B cell (primary cell): ENCODE results near the gene WDFY2. TPM values are rescaled to one million over a fixed set of nuclear protein-coding genes. Genes with fewer than 3 reads are reported as not detected.

Experiments
- ATAC-seq: fragments of 200-7000 bp; cut with Tn5 transposase; one replicate; pipeline ENCODE4 v1.10.0; 2021; ENCODE audit warnings: low read depth, mild to moderate bottlenecking, moderate number of reproducible peaks, moderate library complexity
- CTCF ChIA-PET: fragments of 350-600 bp; sonication (Branson Sonifier 250); formaldehyde crosslinking; loops from one replicate; lab custom pipeline; 2021; ENCODE audit warnings: antibody characterized with exemption, inconsistent platforms; lab: Charles Lee
- POLR2A ChIA-PET: fragments of 350-600 bp; sonication (Branson Sonifier 250); formaldehyde crosslinking; loops from one replicate; lab custom pipeline; 2021; ENCODE audit warnings: antibody characterized with exemption; lab: Charles Lee
- DNase-seq: peaks from one replicate; pipeline ENCODE4 v3.0.0; 2013
- H2AFZ ChIP-seq: 2 replicates; pipeline ENCODE4 v1.6.1; 2012; ENCODE audit warnings: mild to moderate bottlenecking, low read depth, low read length; ENCODE audit not compliant: insufficient read depth, poor library complexity, severe bottlenecking
- H3K27ac ChIP-seq, 2 donors: 1 replicate in 1 of 2; 2 replicates in 1 of 2; pipeline ENCODE4 v1.5.1; 2012 to 2013; ENCODE audit warnings: low read length in 2 of 2, mild to moderate bottlenecking in 2 of 2, moderate library complexity in 1 of 2
- H3K27me3 ChIP-seq, 4 experiments: fragments of 200-600 bp in 1 of 4; sonication (generic) in 1 of 4; replicated peaks in 1 of 4; 1 replicate in 2 of 4; 2 replicates in 2 of 4; pipeline versions ENCODE4 v1.6.1 to v1.7.0; 2013 to 2016; ENCODE audit warnings: low read length in 3 of 4, mild to moderate bottlenecking in 2 of 4, mixed read lengths in 1 of 4, moderate library complexity in 1 of 4; ENCODE audit not compliant: insufficient read depth in 4 of 4, control insufficient read depth in 3 of 4; ENCODE audit errors: control extremely low read depth in 1 of 4
- H3K36me3 ChIP-seq, 2 experiments: replicated peaks in 1 of 2; 1 replicate in 1 of 2; 2 replicates in 1 of 2; pipeline versions ENCODE4 v1.6.1 to v1.7.1; 2013; ENCODE audit warnings: low read length in 1 of 2; ENCODE audit not compliant: insufficient read depth in 2 of 2, control insufficient read depth in 1 of 2; ENCODE audit errors: control extremely low read depth in 1 of 2, extremely low read depth in 1 of 2
- H3K4me1 ChIP-seq, 2 donors: fragments of 200-600 bp in 1 of 2; sonication (generic) in 1 of 2; 1 replicate in 1 of 2; 2 replicates in 1 of 2; pipeline versions ENCODE4 v1.5.1 to v1.6.1; 2013 to 2017; ENCODE audit warnings: low read length in 2 of 2; ENCODE audit not compliant: control insufficient read depth in 2 of 2, insufficient read depth in 2 of 2
- H3K4me2 ChIP-seq: replicated peaks from 2 replicates; pipeline ENCODE3; 2012; ENCODE audit warnings: mild to moderate bottlenecking, low read depth, low read length; ENCODE audit not compliant: poor library complexity, severe bottlenecking
- H3K4me3 ChIP-seq, 5 experiments: fragments of 200-600 bp in 1 of 5; sonication (generic) in 1 of 5; 1 replicate in 3 of 5; 2 replicates in 2 of 5; pipeline versions ENCODE4 v1.5.1 to v1.7.0; 2011 to 2016; ENCODE audit warnings: low read length in 4 of 5, mild to moderate bottlenecking in 4 of 5, low read depth in 2 of 5, control low read depth in 1 of 5, moderate library complexity in 1 of 5; ENCODE audit not compliant: insufficient read depth in 1 of 5; ENCODE audit errors: control extremely low read depth in 1 of 5, extremely low read depth in 1 of 5
- H3K79me2 ChIP-seq: fragments of 200-600 bp; sonication (generic); one replicate; pipeline ENCODE4 v1.6.0; 2016; ENCODE audit warnings: low read length; ENCODE audit not compliant: control insufficient read depth, insufficient read depth
- H3K9ac ChIP-seq: fragments of 200-600 bp; sonication (generic); 2 replicates; pipeline ENCODE4 v1.6.1; 2017; ENCODE audit warnings: mild to moderate bottlenecking, low read length, moderate library complexity
- H3K9me3 ChIP-seq, 3 donors: one replicate each; pipeline versions ENCODE4 v1.6.1 to v1.7.1; 2013; ENCODE audit warnings: low read length in 2 of 3; ENCODE audit not compliant: control insufficient read depth in 2 of 3, insufficient read depth in 1 of 3; ENCODE audit errors: control extremely low read depth in 1 of 3
- H4K20me1 ChIP-seq: 2 replicates; pipeline ENCODE4 v1.6.0; 2012; ENCODE audit warnings: mild to moderate bottlenecking, low read length; ENCODE audit not compliant: insufficient read depth, control insufficient read depth, poor library complexity, severe bottlenecking
- H3K27ac Mint-ChIP-seq: one replicate; pipeline ENCODE4 v1.8.0; 2021; ENCODE audit warnings: mixed read lengths
- H3K27me3 Mint-ChIP-seq: one replicate; pipeline ENCODE4 v1.8.0; 2021; ENCODE audit warnings: mixed read lengths
- H3K4me1 Mint-ChIP-seq: one replicate; pipeline ENCODE4 v1.8.0; 2021; ENCODE audit warnings: mixed read lengths
- H3K4me3 Mint-ChIP-seq: one replicate; pipeline ENCODE4 v1.8.0; 2021; ENCODE audit warnings: mixed read lengths
- H3K9me3 Mint-ChIP-seq: one replicate; pipeline ENCODE4 v1.8.0; 2022; ENCODE audit warnings: mixed read lengths; ENCODE audit not compliant: insufficient read depth
- EZH2 ChIP-seq: IDR thresholded peaks from 2 replicates; pipeline ENCODE4 v1.6.1; 2012; ENCODE audit warnings: borderline replicate concordance, low read depth, mild to moderate bottlenecking, moderate library complexity, low read length; ENCODE audit not compliant: insufficient read depth, poor library complexity, severe bottlenecking
- WGBS: methylation state at CpG from one replicate; pipeline ENCODE4 v1.1.5; 2013; ENCODE audit warnings: missing lambda C conversion rate; ENCODE audit not compliant: insufficient coverage; 5-methylcytosine and 5-hydroxymethylcytosine counted together
- intact Hi-C: fragments of 100-400 bp; cut with micrococcal nuclease; formaldehyde crosslinking; loops from one replicate; pipeline ENCODE4 v1.10.0; 2022
- polyA plus RNA-seq: library from polyadenylated mRNA; depleted of rRNA; stranded (reverse); fragments of >200 nt; gene quantifications from 2 replicates; pipeline ENCODE4 v1.2.3, GENCODE V29; 2012
- total RNA-seq, 2 donors: library from RNA; stranded (reverse); fragments of 120-200 nt in 1 of 2; gene quantifications; 1 replicate in 1 of 2; 2 replicates in 1 of 2; pipeline versions ENCODE4 v1.2.3 to v1.2.4, GENCODE V29; 2013 to 2022
- TF ChIP-seq, protein P1 (sequence below): fragments of 200-600 bp; IDR thresholded peaks from one replicate; pipeline ENCODE4 v1.8.0; 2022; ENCODE audit warnings: antibody characterized with exemption, mild to moderate bottlenecking

WDFY2 gene
- total and polyA plus RNA-seq, 2 donors (not counting 1 experiment from before 2014, with no cell fraction given) = 12.4 to 47.7 TPM

DNA sequence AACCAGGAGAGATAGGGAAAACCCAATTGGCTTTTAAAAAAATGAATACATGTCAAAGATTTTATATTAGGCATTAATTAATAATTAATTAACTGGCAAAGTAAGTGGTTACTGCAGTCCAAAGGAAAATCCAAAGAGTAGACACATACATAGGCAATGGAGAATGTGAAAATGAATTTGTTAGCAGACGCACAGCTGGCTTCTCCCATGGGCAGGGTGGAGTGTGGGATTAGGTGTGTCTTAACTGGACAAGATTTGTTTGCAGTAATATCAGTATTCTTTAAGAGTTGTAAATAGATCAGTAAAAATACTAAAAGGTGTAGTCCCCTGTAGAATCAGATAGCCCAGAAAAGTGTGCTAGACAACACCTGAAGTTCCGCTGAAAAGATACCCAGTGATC is 161.0 kb downstream of the WDFY2 start:
- no peak overlapping the region for H3K4me3 Mint-ChIP-seq
- Histone ChIP-seq H3K4me1 (no peaks in the 10 kb centered on the region), H4K20me1 (no peaks in the 10 kb centered on the region), H3K27me3 (no peaks in the 10 kb centered on the region), H3K9ac (no peak overlapping the region), H2AFZ (no peak overlapping the region), H3K4me3 (no peak overlapping the region), H3K4me2 (no peak overlapping the region), H3K79me2 (no peaks in the 10 kb centered on the region), H3K9me3 (peaks cover 10 to 19% (median 14%) of the 10 kb centered on the region in 3 donors), H3K27ac (no peak overlapping the region), H3K36me3 (peaks cover 11 to 43% of the 10 kb centered on the region in 2 experiments)
- H3K4me1 Mint-ChIP-seq = no peaks in the 10 kb centered on the region
- H3K27me3 Mint-ChIP-seq = no peaks in the 10 kb centered on the region
- ATAC-seq = no peak
- ChIA-PET POLR2A (no interaction called here), CTCF (no interaction called here)
- intact Hi-C loops = no loop called here
- H3K27ac Mint-ChIP-seq = no peak overlapping the region
- peaks cover 7% of the 10 kb centered on the region for H3K9me3 Mint-ChIP-seq
- WGBS = 100% methylated on average over 2 of the region's 2 CpGs
- TF ChIP-seq, protein P1, sequence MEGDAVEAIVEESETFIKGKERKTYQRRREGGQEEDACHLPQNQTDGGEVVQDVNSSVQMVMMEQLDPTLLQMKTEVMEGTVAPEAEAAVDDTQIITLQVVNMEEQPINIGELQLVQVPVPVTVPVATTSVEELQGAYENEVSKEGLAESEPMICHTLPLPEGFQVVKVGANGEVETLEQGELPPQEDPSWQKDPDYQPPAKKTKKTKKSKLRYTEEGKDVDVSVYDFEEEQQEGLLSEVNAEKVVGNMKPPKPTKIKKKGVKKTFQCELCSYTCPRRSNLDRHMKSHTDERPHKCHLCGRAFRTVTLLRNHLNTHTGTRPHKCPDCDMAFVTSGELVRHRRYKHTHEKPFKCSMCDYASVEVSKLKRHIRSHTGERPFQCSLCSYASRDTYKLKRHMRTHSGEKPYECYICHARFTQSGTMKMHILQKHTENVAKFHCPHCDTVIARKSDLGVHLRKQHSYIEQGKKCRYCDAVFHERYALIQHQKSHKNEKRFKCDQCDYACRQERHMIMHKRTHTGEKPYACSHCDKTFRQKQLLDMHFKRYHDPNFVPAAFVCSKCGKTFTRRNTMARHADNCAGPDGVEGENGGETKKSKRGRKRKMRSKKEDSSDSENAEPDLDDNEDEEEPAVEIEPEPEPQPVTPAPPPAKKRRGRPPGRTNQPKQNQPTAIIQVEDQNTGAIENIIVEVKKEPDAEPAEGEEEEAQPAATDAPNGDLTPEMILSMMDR = no peak
- TF ChIP-seq EZH2 = no peak
- no peak for DNase-seq

DNA sequence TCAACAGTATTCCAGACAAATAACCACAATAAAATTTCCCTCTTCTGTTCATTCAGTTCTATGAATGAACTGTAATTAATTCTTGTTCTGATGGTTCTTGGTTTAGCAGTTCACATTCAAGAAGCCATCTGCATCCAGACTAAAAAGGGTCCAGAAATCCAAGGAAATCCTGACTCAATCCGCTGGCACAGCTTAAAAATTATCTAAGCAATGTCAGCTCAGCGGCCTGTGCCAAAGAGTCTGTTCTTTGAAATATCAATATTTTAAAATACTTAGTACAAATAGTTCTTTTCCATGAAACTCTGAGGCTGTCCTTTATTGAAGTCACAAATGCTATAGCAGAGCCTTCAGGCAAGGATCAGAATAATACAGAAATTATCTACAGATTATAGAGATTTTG is 162.5 kb downstream of the WDFY2 start:
- intact Hi-C loops = no loop called here
- ChIA-PET CTCF (no interaction called here), POLR2A (no interaction called here)
- Mint-ChIP-seq H3K4me3 (no peak overlapping the region), H3K9me3 (peaks cover 7% of the 10 kb centered on the region), H3K27me3 (no peaks in the 10 kb centered on the region), H3K4me1 (no peaks in the 10 kb centered on the region), H3K27ac (no peak overlapping the region)
- Histone ChIP-seq H3K9ac (no peak overlapping the region), H3K79me2 (no peaks in the 10 kb centered on the region), H2AFZ (no peak overlapping the region), H3K9me3 (peaks cover 10 to 19% (median 14%) of the 10 kb centered on the region in 3 donors), H4K20me1 (no peaks in the 10 kb centered on the region), H3K4me2 (no peak overlapping the region), H3K36me3 (peaks cover 16 to 44% of the 10 kb centered on the region in 2 experiments), H3K27me3 (no peaks in the 10 kb centered on the region), H3K4me3 (no peak overlapping the region), H3K27ac (no peak overlapping the region), H3K4me1 (no peaks in the 10 kb centered on the region)
- ATAC-seq = no peak
- no peak for DNase-seq
- no CpG with 5 or more reads among the region's 2 CpGs for WGBS
- TF ChIP-seq, protein P1 = no peak
- TF ChIP-seq EZH2 = no peak
